Femur (tissue), 1 donor: Measurements from ENCODE around the gene BIRC5.
A peak's percentile ranks its signal among the peaks of the same experiment; 100 is the strongest.
"Not testable (repeated sequence)": the region's sequence is repeated elsewhere in the genome, so short reads cannot be mapped to it uniquely, and the experiment has no call there.

Experiments
- DNase-seq: peaks from one replicate; pipeline ENCODE4 v3.0.0-alpha.2; 2017

BIRC5 gene

DNA sequence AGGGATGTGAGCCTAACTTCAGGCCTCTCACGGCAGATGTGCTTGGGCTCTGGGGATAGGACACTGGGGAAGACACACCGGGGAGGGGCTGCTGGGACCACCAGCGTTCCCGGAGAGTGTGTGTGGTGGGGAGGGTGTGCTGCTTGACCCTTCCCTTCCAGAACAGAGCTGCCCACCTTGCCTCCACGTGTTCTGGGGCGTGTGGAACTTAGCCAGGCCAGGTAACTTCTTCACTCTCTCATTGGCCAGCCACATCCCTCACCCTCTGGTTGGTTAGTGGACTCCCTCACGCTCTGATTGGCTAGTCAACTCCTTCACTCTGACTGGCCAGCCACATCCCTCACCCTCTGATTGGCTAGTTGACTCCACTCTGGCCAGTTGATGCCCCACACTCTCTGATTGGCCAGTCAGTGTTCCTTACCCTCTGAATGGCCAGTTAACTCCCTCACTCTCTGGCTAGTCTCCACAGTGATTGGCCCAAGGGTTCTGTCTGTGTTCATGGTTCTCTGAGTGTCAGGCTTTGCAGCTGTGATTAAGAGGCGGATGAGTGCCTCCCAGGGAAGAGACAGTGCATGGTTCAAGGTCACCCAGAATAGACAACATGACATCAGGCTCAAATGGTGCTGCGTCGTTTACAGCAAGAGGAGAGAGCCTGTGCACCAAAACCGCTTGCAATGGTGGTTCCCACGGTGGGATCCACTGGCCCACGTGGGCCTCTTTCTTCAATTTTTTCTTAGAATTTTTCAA, 27.4 kb downstream of the BIRC5 start:
- DNase-seq = peak; percentile 19

DNA sequence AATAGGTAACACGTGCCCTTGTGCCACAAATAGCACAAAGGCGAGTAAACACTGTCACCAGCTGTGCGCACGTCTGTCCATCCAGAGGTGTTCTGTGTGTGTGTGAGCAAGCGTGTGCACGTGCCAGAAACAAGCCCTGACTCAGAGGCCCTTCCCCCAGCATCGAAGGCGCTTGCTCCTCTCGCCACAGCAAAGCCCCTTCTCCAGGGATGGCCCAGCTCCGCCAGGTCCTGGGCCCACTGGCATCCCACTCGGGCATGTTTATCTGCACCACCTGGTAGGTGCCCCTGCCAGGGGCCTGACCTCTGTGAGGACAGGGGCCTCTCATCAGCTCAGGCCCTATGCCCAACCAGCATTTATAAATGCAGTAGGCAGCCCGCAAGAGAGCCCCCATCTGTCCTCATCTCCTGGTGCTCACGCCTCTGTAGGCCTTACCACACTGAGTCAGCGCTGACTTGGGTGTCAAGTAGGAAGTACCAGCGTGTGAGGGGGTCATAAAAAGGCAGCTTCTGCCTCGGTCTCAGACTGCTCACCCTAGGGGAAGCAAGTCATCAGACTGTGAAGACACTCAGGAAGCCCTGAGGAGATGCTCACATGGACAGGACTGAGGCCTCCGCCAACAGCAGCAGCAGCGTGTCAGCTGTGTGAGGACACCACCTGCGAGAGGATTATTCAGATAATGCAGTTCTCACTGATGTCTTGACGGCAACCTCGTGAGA, 28.1 kb downstream of the BIRC5 start:
- DNase-seq = peak; percentile 43

DNA sequence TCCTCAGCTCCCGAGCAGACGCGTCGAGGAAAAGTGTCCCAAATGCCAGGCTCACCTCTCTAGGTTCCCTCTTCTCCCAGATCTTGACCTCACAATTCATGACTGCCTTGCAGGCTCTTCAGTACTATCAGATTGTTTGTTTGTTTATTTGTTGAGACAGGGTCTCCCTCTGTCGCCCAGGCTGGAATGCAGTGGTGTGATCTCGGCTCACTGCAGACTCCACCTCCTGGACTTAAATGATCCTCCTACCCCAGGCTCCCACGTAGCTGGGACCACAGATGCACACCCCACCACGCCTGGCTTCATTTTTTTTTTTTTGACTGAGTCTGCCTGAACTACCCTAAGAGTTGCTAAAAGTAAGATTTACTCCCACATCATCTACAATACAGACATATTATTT, 33.3 kb downstream of the BIRC5 start:
- no peak for DNase-seq

DNA sequence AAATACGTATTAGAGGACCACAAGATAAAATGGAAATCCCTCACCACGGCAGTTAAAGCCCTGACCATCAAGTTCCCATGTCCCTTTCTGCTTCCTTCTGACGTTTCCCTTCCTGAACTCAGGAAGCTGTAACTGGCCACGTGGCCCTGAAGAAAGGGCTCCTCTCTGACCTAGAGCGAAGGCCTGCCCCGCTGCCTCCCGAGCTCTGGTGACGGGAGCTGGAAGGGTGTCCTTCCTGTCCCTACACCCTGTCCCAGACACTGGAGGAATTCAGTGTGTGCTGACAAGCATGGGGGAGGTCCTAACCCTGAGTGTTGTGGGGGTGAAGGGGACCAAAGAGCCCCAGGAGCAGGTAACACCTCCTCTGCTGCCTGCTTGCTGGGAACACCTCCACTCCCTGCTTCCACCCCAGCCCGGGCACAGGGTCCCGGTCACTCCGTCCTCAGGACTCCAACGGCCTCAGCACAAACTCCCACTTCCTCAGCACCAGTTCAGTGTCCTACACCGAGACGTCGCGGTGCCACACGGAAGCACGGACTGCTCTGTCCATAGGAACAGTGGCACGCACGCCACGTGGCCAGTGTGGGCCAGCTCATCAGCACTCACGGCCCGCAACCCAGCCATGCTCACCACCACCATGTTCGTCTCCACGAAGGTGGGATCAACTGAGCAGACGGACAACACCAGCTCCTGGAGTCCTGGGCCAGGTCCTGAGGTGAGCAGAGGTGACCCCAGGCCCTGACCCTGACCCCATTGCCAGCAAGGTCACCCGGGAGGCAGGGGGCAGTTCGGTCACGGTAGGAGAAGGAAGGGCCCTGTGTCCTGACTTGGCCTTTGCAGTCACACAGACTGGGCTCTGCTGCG, 34.2 kb downstream of the BIRC5 start:
- DNase-seq = peak; percentile 28

DNA sequence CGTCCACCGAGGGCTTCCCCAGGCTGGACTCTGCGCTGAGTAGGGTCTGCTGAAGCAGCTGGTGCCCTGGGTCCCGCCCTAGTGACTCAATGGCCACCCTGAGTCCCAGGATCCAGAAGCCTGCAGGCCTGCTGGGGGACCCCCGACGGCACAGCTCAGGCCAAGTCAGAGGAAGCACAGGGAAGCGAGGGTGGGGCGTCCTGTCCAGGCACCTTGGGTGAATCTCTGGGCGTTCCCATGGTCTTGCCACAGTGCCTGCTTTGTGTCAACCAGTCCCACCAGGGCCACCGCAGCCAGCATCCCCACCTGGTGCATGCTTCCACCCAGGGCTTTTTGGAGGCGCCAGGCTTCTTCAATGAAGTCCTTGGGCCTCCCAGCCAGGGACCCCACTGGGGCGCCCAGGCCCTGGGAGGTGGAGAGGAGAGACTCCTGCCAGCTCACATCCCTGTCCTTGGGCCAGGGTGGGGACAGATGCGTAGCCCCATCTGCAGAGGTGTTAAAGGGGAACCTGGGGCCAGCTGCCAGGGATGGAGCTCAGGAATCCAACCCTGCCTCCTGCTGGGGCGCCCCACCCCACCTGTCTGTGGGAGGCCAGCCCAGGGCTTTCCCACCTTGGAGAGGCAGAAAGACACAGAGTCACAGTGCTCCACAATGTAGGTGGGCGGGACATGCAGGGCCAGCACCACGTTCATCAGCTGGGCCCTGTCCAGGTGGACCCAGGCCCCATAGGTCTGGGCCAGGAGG, 35.2 kb downstream of the BIRC5 start:
- DNase-seq = peak; percentile 25

DNA sequence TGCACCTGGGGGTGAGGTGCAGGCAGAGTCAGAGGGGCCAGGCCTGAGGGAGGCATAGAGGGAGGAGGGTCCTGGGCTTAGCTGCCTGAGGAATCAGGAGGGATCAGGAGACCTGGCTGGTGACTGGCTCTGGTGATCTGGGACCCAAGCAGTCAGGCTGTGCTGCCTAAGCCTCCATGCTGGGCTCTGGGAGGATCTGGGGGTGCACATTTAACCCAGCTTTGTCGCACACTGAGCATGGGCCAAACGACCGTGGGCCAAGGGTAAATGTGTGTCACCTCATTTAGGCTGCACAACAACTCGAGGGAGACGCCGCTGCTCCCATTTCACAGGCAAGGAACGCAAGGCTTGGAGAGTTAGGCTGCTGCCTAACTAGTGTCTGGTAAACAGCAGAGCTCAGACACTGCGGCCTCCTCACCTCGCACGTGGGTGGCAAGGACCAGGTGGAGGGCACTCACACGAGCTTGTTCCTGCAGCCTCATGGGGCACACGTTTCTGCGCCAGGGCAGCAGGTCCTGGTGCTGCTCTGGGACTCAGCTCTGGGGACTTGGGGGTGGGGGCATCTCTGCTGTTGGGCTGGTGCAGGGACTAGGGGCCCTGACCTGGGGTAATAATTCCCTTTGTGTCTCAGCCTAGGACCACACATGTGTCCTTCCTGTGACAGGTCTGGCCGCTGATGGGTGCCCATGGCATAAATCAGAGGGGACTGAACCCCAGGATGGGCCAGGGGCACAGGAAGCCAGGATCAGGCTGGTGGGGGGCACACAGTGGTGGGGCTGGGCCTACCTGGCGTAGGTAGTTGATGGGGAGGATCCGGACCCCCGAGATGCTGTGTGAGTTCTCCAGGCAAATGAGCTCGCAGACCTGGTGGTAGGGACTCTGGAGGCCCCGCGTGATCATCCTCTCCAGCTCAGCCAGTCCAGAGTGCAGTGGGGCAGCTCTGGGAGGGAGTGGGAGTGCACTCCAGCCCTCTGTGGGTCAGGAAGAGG, 36.1 kb downstream of the BIRC5 start:
- peak; percentile 24 for DNase-seq

DNA sequence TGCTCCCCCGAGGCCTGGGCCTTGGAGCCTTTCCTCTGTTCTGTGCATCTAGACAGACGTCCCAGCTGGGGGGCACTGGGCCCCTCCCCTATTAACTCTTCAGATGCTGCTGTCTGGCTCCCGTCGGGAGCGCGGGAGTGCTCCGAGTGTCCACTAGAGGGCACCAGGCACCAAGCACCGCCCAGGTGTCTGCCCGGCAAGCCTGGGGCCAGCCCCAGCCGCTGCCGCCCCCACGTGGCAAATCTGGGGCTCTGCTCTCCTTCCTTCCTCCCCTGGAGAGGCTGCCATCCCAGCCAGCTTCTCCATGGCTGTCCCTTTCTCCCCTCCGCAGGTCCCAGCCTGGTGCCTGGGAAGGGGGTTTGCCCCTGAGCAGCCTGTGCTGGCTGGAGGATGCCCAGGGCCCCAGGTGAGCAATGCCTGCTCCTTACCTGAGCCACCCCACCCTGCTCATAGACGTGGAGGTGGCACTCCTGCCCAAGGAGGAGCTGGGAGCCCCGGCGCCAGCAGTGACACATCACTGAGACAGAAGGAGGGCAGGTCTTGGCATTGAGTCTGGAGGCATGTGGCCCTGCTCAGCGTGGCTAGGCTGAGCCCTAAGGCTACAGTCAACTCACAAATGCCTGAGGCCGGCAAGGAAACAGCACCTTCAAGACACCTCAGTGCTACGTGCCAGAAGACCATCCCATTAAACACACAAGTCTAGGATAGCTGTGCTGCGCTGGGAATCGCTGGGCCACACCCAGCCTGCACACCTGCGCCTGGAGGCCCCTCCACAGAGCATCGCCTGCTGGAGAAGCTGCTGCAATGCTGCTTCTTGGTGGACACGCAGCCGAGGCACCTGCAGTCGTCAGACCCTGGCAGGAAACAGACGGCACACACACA, 37.1 kb downstream of the BIRC5 start:
- DNase-seq = peak; percentile 91

DNA sequence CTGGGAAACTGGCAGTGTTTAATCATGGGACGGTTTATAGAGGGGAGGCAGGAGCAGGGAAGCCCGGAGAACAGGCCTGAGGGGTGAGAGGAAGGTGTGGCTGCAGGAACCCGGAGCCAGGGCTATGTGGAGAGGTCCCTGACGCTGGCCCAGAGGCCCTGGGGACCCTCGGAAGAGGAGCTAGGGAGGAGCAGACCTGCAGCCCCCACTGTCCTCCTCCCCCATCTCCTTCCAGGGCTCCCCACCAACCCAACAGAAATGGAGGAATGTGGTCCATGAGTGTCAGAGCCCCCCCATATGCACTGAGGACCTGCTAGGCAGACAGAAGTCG, 37.7 kb downstream of the BIRC5 start:
- DNase-seq = peak; percentile 20

DNA sequence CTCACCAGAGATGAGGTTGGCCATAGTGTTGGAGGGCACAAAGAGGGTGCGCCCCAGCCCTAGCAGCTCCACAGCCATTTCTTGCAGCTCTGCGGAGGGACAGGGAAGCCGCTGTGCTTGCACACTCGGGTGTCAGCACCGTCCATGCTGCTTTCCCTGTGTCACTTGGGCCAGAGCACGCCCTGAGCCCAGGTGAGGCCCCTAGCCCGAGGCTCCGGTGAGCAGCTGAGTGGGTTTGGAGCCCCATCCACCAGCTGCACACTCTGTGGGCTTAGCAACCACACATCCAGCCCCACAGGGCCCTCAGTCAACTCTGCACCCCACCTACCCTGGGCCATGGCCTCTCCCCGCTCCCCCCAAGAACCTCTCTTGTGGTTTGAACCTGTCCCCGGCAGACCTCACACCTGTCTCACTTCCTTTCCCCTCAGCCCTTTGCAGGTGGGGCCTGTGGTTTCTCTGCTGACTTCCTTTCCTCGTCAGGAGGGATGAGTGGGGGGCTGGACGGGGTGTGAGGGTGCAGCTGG, 38.1 kb downstream of the BIRC5 start:
- DNase-seq = peak; percentile 27

DNA sequence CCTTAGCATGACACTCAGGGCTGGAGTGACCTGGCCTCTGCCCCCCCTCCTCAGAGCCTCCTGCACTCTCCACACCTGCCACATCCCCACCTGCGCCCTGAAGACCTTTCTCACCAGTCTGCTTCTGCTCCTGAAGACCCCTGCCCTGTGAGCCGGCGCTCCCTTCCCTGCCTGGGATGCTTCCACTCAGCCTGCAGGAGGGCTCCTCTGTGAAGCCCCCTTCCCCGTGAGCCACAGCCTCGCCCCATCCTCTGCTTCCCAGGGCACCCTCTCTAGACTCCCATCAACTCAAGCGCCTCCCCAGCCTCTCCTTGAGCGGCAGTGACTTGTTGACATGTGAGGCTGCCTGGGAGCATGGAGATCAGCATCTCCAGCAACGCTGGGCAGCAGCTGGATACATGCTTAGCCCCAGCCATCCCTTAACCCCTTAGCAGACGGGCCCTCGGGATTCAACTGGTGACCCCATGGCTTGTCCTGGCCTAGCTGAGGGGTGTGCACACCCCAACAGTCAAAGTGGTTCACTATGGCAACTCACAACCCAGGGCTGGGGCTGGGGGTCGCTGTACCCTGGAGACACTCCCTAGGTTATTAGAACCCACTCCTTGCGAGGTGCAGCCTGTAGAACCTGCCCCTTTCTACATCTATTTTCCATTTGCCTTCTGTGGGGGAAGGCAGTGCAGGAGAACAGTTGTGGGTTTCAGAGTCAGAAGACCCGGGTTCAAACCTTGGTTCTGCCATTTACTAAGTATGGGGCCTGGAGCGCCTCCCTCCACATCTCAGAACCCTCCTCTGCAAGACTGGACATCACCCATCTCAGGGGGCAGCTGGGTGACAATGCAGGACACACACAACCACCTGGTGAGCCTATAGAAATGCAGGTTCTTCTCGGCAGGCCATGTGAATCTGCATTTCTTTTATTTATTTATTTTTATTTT, 38.9 kb downstream of the BIRC5 start:
- DNase-seq = peak; percentile 25

DNA sequence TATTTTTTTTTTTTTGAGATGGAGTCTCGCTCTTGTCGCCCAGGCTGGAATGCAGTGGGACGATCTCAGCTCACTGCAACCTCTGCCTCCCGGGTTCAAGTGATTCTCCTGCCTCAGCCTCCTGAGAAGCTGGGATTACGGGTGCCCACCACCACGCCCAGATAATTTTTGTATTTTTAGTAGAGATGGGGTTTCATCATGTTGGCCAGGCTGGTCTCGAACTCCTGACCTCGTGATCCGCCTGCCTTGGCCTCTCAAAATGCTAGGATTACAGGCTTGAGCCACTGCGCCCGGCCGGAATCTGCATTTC, 39.5 kb downstream of the BIRC5 start:
- not testable (repeated sequence) for DNase-seq

DNA sequence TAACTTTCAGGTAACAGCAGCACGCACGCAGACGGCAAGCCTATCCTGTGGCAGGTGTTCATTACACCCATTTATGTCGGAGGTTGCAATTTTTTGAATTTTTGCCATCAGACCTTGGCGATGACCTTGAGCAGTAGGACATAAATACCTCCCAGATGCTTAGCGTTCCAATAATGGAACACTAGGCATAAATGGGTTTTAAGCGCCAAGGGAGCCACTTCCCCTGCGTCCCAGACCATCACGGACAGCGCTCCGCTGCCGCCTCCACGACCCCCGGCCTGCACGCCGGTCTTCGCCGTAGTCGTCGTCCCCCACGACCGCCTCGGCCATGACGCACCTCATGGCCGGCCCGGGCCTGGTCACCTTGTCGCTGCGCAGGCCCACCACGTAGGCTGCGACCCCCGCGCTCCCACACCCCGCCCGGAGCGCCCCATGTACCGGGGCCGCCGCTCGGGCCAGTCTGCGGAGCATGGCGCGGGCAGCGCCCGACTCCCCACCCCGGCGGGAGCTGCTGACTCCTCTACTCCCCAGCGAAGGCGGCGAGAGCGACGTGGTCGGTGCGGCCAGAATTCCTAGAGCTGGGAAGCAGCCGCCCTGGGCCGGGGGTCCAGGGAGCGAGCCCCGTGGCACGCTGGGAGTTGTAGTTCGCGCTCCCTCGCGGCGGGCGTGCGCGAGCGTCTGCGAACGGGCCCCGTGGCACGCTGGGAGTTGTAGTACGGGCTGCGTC, 40.1 kb downstream of the BIRC5 start:
- DNase-seq = peak; percentile 93

DNA sequence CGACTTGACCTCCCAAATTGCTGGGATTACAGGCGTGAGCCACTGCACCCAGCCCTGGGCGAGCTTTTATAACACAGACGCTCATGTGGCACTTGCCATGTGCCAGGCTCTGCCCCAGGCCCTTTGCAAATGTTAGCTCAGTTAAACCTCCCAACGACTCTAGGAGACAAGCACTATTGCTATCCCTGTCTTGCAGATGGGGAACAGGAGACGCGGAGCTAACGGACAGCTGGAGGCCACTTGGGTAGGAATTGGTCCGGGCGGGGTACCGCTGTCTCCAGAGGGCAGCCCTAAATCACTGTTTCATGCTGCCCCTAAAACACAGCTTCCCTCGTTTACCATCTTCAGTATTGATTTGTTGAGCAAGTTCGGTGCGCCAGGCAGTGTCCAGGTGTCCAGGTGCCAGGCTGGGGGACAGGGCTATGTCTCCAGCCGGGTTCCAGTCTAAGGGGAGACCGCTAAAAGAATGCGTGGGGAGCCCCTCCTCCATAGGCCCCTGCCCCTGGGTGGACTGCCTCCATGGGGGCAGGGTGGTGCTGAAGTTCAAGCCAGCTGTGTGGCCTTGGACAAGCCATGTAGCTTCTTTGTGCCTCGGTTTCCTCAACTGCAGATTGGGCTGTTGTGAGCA, 41.1 kb downstream of the BIRC5 start:
- DNase-seq = peak; percentile 27

DNA sequence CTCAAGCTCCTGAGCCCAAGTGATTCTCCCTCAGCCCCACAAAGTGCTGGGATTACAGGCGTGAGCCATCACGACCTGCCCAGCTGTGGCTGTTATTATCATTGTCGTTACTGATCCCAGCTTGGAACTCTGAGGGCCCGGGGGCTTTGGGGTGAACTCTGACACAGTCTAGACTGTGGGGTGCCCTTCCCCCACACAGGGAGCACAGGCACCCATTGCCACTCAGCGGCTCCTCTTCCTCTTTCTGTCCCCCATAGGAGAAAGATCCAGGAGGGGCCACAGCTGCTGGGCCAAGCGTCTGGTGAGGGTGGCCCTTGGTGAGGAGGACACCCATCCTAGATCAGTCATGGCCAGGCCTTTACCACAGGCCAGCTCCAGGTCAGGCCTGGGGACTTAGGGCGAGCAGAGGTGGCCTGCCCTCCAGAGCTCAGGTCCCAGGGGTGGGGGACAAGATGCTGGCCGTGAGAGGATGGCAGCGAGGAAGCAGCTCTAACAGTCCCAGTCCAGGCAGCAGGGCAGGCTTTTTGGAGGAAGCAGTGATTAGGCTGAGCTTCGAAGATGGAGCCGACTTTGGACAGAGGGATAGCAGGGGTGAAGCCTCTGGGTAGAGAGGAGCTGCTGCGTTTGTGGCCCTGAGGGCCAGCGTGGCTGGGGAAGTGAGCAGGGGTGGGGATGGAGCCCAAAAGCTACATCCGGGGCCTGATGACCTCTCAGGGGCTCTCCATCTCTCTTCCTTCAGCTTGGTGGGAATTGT, 42.1 kb downstream of the BIRC5 start:
- peak; percentile 23 for DNase-seq

DNA sequence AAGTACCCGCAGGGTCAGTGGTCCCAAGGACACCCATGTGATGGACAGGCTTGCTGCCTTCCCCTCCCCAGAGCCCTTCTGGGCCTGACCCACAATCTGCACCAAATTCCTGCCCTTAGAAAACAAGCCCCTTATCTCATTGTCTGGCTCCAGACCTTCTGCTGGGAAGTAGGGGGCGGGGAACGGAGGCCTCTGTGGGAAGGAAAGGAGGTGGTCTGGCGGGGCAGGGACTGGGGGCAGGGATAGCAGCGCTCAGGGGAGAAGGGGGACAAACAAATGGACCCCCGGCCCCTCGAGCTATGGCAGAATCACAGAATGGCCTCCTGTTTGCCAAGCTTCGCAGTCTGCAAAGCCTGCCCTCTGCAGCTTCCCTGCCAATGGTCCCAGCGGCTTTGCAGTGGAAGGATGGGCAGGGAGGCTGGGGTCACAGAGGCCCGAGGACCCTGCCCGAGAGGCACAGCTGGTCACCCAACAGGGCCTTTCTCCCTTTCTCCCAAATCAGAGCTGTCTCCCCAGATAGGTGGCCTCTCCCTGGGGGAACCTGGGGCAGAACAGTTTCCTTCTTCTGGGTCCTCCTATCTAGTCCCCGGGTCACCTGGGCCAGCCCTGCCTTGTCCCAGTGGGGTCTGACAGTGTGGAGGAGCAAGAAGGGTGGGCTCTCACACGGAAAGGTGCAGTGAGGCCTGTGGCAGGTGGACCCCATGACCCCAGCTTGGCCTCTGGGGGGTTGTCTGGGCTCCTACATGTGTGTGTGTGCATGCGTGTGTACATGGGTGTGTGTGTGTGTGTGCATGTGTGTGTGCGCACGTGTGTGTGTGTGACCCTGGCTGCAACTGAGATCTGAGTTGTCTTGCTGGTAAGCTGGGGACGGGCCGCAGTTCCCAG, 42.9 kb downstream of the BIRC5 start:
- peak; percentile 22 for DNase-seq

DNA sequence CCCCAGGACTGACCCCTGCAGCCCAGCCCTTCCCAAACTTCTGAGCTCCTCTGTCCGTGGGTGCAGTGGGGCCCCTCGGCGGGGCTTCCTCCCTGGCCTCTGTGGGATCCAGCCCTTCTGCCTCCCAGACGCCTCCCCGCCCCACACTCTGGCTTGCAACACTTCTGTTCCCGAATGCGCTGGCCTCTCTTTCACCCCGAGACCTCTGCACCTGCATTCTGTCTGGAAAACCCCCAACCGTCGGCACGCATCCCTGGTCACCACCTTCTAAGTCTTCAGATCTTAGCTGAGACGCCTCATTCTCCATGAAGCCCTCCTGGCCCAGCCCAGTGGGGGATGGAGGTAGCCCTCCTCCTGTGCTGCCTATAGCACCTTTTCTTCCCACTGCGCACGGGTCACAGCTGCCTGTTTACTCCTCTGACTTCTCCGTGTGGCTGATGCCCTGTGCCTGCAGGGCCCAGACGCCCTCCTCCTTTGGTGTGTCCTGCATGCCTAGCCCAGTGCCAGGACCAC, 43.8 kb downstream of the BIRC5 start:
- peak; percentile 57 for DNase-seq
